ENCODE results near the gene STXBP4. TPM values are rescaled to one million over a fixed set of nuclear protein-coding genes. Genes with fewer than 3 reads are reported as not detected.

The STXBP4 gene
- 9.4 and 19.5 TPM in 2 replicates for total RNA-seq (2014; rRNA removed; shearing (Covaris generic))

- peak; percentile 96 for DNase-seq (ENCODE audit: low read depth)
These were observed at the start of gene STXBP4, which contains the start of gene COX11 for GRCh38 chr17:54968262-54968987. TSS of gene STXBP4 (plus strand) at chr17:54968765. CDS start at chr17:54986220, 17,455 bp downstream. TSS of gene COX11 (minus strand) at chr17:54968654. CDS start at chr17:54968646, 8 bp downstream.

DNA sequence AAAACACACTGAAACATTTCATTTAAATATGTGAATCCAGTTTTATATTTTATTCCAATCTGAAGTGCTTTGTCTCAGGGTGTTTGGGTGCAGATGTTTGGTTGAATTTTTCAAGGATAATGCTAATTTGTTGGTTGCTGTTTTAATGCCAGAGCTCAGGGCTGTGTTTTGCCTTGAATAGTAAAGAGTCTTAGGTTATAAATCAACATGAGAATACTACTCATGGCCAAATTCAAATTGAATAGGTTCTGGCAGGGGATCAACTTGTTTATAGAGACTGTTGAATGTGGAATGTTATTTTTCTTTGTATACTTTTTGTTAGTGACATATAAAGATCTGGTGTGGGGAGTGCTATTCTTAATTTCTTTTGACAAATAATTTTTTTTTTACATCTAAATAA is 49.1 kb upstream of the STXBP4 start:
- DNase-seq (ENCODE audit: low read depth) = no peak

DNA sequence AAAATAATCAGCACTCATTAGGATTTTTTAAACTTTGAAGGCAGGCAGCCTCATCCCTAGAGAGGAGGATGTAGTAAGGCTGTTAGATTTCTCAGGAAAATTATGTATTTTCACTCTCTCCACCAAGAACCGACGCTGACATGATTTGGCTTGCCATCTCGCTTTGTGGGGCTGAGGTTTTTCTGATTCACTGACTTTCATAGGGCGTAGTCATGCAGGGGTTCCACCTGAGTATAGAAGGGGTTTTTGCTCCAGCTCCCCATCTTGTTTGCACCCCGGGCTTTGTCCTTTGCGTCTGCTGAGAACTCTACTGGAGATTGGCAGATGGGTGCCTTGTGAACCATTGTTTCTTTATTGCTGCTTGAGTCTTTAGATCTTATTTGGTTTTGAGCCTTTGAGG is 47.7 kb upstream of the STXBP4 start:
- DNase-seq (ENCODE audit: low read depth) = no peak

GRCh38 chr17:54924405-54924804 is 44.2 kb upstream of the STXBP4 start:
- no peak for DNase-seq (ENCODE audit: low read depth)

DNA sequence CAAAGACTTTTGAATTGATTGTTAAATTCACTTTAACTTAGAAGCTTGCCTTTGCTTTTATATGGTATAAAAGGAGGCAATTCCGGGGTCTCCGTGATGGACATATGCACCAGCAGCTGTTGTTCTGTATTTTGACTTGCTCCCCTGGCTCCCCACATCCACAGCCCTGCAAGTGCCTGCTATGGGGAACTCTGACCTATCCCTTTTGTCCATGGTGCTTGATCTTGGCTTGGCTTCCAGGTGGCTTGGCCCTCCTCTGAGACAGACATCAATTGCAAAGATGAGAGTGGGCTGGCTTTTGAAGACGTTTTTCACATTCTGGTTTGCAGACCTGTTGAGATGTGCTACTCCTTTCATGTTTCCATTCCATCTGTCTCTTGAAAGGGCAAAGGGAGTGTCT is 41.0 kb upstream of the STXBP4 start:
- no peak for DNase-seq (ENCODE audit: low read depth)

DNA sequence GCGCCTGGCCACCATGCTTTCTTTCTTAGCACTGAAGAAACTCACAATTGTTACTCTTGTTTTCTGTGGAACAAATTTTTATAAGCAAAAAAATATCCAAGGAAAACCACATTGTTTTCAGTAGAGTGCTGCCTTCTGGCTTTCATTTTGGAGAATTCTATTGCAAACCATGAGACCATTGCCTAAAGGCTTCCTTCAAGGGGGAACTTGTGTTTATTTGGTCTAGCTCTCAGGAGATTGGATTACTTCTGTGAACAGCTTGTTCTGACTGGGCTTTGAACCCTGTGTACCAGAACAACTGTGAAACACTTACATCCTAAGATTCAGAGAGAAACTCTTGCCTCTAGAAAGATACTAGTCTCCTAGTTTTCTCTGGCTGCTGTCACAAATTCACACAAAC is 35.9 kb upstream of the STXBP4 start:
- DNase-seq (ENCODE audit: low read depth) = no peak

DNA sequence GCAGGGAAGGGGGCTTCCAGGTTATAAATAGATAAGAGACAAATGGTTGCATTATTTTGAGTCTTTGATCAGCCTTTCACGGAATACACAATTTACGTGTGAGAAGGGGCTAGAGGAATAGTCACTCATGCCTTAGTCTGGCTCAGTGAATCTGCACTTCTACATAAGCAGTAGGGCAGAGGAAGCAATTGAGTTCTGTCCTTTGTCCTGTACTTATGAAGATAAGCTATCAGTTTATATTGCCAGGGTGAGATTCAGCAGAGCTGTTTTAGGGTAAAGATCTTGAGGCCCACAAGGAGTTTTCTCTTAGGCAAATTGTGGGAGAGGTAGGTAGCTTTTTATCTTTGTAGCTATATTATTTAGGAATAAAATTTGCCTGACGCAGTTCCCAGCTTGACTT is 34.6 kb upstream of the STXBP4 start:
- no peak for DNase-seq (ENCODE audit: low read depth)

- DNase-seq (ENCODE audit: low read depth) = no peak
These were observed 33.1 kb upstream of the STXBP4 start for GRCh38 chr17:54935471-54935870.

DNA sequence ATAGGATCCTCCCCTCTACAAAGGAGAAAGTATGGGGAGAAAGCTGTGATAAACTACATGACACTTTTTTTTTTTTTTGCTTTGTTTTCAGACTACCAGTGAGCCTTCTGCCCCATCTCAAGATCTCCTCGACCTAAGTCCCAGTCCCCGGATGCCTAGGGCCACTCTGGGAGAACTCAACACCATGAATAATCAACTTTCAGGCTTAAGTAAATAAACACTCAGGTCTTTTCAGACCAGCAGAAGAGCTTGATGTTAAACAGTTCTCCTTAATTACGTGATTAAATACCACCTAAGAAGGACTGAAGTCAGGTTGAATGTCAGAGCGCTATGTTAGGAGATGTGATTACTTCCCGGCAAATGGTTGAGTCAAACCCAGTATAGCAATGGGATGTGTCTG is 31.5 kb upstream of the STXBP4 start:
- no peak for DNase-seq (ENCODE audit: low read depth)

DNA sequence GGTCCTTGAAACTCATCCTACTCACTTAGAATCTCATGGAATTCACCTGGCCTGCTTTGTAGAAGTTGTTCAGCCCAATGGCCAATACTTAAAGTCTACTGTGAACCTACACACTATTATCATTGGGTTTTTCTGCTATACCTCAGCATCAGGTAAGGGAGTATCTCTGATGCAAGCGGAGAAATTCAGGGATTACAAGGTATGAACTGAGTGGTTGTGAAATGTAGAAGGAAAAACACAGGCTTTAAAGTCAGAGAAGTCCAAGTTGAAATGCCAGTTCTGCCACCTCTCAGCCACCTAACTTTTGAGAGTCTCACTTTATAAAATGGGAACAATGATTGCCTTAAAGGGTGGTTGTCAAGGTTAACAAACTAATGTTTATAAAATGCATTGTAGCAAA is 31.1 kb upstream of the STXBP4 start:
- DNase-seq (ENCODE audit: low read depth) = no peak

DNA sequence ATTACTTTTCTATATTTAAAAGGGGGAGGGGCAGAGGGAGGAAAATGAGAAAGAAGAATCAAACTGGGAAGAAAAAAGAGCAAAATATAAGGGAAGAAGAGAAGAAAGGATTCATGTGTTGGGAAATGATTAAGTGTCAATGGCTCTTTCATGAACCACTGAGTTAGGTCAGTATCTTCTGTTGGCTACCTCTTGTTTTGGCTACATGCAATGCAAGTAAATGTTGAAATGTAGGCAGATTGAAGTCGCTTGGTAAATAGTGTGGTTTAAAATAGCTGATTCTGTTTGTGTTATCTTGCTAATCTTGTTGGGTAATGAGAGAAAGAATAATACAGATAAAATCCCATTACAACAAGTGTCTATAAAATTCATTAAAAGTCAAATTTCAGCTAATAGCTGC is 27.3 kb upstream of the STXBP4 start:
- no peak for DNase-seq (ENCODE audit: low read depth)

DNA sequence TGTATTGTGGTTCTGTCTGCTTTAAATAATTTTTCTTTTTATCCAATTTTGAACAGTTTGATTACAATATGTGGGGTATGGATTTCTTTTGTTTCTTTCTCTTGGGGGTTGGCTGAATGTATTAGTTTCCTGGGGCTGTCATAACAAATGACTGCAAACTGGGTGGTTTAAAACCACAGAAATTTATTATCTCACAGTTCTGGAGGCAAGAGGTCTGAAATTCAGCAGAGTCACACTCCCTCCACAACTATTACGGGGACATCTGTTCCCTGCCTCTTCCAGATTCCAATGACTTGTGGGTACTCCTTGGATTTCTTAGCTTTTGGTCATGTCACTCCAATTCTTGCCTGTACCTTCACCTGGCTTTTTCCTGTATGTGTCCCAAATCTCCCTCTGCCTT is 23.8 kb upstream of the STXBP4 start:
- DNase-seq (ENCODE audit: low read depth) = peak; percentile 35

DNA sequence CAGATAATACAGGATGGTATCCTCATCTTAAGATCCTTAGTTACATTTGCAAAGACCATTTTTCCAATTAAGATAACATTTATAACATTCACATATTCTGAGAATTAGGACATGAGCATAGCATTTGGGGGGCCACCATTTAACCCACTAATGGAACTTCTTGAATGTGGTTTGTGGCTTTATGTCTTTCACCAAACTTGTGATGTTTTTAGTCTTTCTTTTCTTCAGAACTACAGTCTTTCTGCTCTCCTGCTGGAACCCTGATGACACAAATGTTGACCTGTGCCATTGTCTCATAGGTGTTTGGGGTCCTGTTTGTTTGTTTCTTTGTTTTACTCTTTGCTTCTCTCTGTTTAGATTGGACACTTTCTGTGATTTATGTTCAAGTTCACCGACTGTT is 23.3 kb upstream of the STXBP4 start:
- DNase-seq (ENCODE audit: low read depth) = no peak

- no peak for DNase-seq (ENCODE audit: low read depth)
These were observed 22.9 kb upstream of the STXBP4 start for GRCh38 chr17:54945671-54946070.

GRCh38 chr17:54947396-54947795 is 21.2 kb upstream of the STXBP4 start:
- no peak for DNase-seq (ENCODE audit: low read depth)

GRCh38 chr17:54948380-54948779 is 20.2 kb upstream of the STXBP4 start:
- peak; percentile 82 for DNase-seq (ENCODE audit: low read depth)

DNA sequence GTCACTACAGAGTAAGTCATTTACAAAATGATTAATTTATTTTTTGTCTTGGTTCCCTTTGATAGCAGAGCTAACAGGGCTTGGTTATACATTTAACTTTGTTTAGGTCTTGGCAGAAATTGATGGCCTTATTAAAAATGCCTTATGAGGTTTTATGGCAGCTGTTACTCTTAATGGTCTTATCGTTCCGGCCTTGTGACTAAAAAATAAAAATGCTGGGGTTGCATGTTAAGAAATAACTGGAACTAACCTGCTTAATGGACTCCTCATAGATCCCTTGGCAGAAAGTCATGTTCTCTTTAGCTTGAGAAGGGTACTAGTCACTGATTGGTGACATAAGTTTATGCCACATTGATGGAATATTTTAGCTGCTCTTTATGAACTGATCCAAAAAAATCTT is 18.4 kb upstream of the STXBP4 start:
- no peak for DNase-seq (ENCODE audit: low read depth)

DNA sequence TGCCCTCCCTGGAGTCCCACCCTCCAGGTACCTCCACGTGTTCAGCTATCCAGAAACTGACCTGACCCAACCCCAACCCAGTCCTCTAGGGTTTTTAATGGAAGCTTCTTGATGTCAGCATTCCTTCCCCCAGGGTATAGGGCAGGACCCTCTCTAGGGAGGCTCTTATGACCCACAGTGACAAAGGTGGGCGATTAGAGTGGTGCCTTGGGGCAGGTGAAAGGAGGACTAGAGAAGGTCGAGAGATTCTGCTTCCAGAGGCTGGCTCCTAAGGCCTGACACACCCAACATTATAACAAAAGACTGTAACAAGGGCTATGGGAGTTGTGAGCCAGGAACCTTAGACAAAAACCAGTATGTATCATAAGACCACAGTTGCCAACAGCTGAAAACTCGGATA is 17.3 kb upstream of the STXBP4 start:
- DNase-seq (ENCODE audit: low read depth) = no peak

DNA sequence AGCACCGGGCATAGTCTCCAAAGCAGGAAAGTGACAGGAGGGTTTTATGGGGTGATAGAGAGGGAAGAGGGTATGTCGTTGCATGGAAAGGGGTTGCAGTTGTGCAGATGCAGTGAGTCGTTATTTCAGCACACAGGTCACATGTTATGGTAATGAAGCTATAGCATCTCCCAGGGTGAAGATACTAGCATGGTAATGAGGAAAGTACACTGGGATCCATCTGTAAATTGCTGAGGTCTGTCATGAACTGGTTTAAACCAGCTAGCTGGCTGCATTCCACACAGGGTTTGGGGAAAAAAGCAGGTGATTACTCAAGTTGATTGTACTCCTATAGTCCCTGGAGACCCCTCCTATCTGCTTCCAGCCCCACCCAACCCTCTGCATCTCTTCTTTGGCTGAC is 11.8 kb upstream of the STXBP4 start:
- DNase-seq (ENCODE audit: low read depth) = no peak

DNA sequence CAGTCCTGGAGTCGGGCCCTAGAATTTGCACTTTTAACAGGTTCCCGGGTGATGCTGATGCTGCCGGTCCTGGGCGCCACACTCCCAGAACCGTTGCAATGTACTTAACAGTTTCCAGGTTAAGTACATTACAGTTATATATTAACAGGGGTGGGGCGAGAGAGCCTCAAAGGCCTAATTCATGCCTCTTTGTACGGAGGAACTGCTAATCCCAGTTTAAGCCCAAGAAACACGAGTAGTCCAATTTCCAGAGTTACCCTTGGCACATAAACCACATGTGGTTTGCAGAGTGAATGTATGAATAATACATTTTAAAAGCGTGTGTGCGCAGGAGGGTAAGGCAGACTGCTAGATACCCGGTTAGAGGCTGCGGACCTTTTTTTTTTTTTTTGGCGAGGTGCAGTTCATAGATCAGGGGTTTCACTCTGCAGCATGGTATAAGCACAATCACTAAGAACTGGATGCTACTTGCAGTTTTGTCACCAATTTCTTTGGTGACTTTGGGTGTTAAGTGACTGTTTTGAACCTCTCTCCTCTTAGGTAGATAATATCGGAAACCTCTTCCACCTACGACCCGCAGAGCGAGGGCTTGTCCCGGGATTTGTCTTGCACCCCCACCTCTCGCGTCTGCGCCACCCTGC is 824 bp upstream of the STXBP4 start:
- DNase-seq (ENCODE audit: low read depth) = peak; percentile 7

DNA sequence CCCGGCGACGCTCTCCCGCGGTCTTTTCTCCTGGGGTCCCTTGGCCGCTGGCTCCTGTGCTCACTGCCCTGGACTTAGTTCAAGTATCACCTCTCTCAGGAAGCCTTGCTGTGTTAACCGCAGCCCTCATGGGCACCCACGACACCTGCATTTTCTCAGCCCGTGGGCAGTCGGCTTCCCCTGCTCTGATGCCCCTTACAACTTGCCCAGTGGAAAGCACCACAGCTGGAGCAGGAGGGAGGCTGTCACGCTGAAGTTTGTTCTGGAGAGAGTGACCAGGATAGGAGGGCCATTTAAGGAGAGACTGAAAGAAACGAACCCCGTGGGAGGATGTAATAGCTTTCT is 395 bp downstream of the STXBP4 start:
- no peak for DNase-seq (ENCODE audit: low read depth)

DNA sequence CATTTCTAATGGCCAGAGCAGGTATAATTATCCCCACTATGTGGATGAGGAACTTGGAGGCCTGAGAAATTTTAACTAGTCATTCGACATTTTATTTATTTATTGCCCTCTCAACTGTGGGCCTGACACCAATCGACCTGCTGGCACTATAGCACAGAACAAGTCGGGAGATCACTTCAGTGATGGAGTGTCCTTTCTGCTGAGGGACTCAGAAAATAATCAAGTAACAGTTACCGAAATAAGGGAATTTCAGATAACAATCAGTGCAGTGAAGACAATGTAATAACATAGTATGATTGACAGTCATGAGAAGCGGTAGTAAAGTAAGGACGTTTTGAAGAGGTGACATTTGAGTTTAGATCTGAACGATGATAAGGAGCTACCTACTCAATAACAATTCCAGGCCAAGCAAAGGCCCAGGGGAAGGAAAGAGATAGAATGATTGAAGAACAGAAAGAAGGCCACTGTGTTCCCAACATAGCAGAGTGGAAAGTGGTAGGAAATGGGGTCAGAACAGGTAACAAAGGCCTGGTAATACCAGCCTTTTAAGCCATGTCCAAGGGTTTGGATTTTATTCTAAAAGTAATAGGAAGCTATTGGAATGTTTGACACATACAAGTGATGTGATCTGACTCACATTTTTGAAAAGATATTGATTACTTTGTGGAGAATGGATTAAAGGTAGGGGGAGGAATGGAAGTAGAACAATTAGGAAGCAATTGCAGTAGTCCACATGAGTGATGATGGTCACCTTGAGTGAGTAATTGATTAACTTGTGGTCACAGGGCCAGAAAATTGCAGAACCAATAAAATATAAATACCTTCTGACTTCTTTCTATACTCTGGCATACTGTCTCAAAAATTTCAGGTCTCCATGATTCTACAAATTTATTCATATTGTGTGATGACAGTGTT is 1.4 kb downstream of the STXBP4 start:
- no peak for DNase-seq (ENCODE audit: low read depth)

DNA sequence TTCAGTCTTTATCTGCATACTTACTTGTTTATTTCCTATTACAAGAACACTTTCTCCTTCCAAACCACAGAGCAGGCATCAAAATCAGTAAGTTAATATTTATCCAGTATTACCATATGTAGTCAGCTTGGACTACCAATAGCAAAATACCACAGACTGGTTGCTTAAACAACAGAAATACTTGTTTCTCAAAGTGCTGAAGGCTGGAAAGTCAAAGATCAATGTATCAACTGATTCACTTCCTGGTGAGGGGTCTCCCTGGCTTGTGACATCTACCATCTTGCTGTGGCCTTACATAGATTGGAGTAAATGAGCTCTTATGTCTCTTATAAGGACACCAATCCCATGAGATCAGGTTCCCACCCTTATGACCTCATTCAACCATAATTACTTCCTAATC is 2.6 kb downstream of the STXBP4 start:
- DNase-seq (ENCODE audit: low read depth) = no peak
